Amniotic epithelial cell (primary cell): ENCODE results near the gene IFNAR1.

Experiments
- DNase-seq: peaks from one replicate; pipeline ENCODE4 v3.0.0-alpha.2; 2010; ENCODE audit warnings: low read depth

IFNAR1 gene

GRCh38 chr21:33324291-33325221, at the start of gene IFNAR1:
Gene IFNAR1 (plus strand): TSS chr21:33324970. CDS start chr21:33325056, 86 bp downstream.
- DNase-seq = peak; percentile 97

DNA sequence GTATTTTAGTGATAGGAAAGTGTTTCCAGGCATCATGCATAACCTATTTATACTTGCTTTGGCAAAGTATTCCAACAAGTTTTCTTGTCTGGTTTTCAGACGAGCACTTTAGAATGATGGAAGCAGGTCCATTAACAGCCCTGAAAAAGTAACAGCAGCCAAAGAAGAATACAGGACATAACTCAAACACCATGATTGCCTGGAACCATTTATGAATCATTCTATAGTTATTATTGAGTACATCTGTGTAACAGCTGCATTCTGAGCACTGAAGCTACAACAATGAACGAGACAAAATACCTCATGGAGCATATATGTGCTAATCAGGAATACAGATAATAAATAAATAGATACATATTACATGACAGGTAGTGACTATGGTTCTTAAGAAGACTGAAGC, 46.0 kb upstream of the IFNAR1 start:
- no peak for DNase-seq

GRCh38 chr21:33279330-33279820, 45.4 kb upstream of the IFNAR1 start:
- no peak for DNase-seq

GRCh38 chr21:33281096-33281652, 43.6 kb upstream of the IFNAR1 start:
- DNase-seq = no peak

DNA sequence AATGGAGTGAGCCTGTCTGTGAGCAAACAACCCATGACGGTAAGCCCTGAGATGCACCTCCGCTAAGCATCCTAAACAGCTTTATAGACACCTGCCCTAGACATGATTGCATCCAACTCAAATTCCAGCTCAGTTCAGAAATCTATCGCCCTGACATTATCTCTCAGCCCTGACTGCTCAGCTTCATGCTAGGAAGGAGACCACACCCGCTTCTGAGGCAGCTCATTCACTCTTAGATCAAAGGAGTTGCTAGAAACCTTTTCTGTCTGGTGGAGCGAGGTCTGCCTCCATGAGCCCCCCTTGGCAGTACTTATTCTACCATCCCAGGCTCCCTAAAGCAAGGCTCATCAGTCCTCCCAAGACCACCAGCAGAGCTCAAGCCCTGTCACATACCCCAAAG, 41.6 kb upstream of the IFNAR1 start:
- no peak for DNase-seq

DNA sequence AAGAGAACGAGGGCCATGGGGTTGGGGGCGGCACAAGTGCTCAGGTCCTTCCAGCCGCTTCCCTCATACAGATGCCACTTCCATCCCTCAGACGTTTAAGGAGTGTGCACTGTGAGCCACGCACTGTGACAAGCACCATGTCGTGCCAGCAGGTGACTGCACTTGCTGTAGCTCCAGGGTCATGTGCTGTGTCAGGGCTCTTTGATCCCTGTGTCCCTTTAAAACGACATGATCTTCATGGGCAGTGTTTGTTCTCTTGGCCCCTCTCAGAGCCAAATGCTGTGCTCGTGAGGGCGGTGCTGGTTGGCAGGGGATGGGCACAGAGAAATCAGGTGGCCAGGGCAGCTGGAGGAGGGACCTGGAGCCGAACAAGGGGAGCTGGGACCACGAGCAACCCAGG, 38.7 kb upstream of the IFNAR1 start:
- DNase-seq = no peak

- peak; percentile 97 for DNase-seq
Measured at GRCh38 chr21:33286600-33287456, 37.9 kb upstream of the IFNAR1 start.

- peak; percentile 81 for DNase-seq
Measured at GRCh38 chr21:33289199-33289819, 35.5 kb upstream of the IFNAR1 start.

- no peak for DNase-seq
Measured at GRCh38 chr21:33290441-33290840, 34.3 kb upstream of the IFNAR1 start.

DNA sequence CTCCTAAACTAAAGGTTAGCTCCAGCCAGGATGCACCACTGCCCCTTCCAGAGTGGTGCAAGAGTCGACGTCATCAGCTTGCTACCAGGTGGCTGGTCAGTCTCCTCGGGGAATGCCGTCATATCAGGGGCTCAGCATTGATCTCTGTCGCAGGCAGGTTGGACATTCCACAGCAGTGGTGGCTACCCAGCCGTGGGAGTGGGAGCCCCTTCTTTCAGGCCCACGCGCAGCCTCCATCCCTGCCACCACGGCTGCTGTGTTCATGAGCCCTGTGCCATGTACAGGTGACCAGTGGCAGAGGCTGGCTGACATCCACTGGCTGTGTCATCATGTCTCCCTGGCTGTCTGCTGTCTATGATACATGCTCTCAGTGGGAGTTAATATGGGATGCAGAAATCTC, 33.1 kb upstream of the IFNAR1 start:
- no peak for DNase-seq

DNA sequence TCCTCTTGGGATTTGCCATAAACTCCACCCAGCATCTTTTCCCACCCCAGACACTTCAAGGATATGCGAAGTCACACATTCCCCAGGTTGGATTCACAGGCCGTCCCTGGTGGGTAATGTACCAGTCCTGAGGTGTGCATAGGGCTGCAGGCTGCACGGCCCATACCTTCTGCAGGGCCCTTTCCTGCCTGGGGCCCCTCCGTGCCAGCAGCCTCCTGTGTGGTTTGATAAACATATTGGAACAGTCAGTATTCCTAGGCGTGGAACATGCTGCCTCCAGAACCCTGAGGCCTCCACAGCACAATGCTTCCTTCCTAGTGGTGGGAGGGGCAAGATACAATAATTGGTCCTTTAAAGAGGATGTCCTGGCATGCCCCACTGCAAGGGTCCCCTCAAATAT, 32.0 kb upstream of the IFNAR1 start:
- no peak for DNase-seq

GRCh38 chr21:33293136-33293535, 31.6 kb upstream of the IFNAR1 start:
- no peak for DNase-seq

GRCh38 chr21:33293811-33294216, 31.0 kb upstream of the IFNAR1 start:
- no peak for DNase-seq

DNA sequence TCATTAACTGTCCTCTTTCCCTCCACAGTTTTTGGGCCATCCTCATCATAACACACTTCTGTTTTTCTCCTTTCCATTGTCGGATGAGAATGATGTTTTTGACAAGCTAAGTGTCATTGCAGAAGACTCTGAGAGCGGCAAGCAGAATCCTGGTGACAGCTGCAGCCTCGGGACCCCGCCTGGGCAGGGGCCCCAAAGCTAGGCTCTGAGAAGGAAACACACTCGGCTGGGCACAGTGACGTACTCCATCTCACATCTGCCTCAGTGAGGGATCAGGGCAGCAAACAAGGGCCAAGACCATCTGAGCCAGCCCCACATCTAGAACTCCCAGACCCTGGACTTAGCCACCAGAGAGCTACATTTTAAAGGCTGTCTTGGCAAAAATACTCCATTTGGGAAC, 28.6 kb upstream of the IFNAR1 start:
- DNase-seq = no peak

DNA sequence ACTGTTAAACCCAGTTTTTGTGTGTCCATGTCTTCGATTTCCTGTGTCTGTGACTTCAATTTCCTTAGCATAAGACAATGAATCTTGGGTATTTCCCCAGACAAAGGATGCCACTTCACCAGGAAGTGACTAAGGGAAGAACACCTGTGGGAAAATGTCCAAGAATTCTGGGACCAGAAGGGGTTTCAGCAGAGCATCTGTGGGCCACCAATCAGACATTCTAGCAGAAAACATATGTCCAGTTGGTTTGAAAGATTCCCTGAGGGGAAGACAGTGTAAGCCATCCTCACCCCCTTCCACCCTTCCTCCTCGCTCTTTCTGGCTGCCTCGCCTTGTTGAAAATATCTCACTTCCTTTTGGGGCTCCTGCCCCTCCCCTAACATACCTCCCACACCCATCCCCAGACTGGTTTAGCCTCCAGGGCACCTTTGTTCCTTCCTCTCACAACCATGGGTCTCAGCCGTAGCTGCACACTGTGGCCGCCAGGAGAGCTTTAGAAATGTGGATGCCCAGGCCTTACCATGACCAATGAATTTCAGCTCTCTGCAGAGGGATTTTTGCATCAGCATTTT, 25.5 kb upstream of the IFNAR1 start:
- DNase-seq = no peak

- peak; percentile 36 for DNase-seq
Measured at GRCh38 chr21:33300701-33301631, 23.8 kb upstream of the IFNAR1 start.

GRCh38 chr21:33301632-33302002, 23.2 kb upstream of the IFNAR1 start:
- DNase-seq = no peak

DNA sequence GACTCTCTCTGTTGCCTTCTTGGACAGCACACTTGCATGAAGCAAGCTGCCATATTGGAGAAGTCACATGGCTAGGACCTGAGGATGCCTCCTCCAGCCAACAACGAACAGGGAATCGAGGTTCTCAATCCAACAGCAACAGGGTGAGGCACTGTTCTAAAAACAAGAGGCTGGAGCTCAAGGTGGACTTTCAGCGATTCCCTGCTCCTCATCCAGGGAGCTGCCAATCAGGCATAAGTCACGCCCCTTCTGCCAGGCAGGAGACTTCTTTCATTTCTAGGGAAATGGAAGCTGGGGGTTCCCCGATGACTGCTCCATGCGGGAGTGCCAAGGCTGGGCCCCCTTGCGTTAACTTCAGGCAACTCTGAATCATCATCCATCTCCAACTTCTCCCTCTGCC, 22.7 kb upstream of the IFNAR1 start:
- DNase-seq = no peak

GRCh38 chr21:33302796-33303195, 22.0 kb upstream of the IFNAR1 start:
- no peak for DNase-seq

DNA sequence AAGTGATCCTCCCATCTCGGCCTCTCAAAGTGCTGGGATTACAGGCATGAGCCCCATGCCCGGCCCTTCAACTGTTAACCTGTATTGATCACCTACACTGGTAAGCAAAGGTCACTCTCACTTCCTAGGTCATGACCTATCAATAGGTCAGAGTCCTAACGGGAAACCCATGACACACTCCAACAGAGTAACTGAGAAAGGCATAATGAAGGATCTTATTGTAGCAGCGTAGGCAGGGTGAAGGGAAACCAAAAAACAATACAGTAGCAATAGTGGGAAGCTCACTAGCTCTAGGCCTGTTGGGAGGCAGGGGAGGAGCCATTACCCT, 19.5 kb upstream of the IFNAR1 start:
- no peak for DNase-seq

- DNase-seq = no peak
Measured at GRCh38 chr21:33305938-33306337, 18.8 kb upstream of the IFNAR1 start.
